Activated CD4-positive, CD25-positive, alpha-beta regulatory T cell treated with anti-CD3 and anti-CD28 coated beads, Interleukin-2, amount 50 U/mL, for 72 hours (primary cell): ENCODE measurements around the gene AKAP12.
"Not testable (repeated sequence)": the region's sequence is repeated elsewhere in the genome, so short reads cannot be mapped to it uniquely, and the experiment has no call there.

Experiments
- DNase-seq: peaks from one replicate; pipeline ENCODE4 v3.0.0; 2021

The AKAP12 gene

DNA sequence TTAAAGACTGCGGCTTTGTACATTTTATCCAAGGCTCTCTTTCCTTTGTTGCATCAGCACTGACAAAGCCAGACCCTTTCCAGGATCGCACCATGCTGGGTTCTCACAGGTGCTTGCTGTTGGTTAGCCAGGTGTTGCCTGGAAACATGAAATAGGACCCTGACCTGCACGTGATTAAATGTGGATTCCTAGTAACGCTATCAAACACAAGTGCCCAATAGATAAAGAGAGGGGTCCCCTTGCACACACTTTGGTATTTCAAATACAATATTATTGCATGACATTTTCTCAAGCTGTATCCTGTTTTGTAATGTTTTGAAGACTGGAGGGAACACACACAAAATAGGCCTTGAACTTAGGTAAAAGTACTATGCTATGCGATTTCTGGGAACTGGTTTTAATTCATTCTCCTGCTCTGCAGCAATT is 73.3 kb downstream of the AKAP12 start:
- DNase-seq: no peak

DNA sequence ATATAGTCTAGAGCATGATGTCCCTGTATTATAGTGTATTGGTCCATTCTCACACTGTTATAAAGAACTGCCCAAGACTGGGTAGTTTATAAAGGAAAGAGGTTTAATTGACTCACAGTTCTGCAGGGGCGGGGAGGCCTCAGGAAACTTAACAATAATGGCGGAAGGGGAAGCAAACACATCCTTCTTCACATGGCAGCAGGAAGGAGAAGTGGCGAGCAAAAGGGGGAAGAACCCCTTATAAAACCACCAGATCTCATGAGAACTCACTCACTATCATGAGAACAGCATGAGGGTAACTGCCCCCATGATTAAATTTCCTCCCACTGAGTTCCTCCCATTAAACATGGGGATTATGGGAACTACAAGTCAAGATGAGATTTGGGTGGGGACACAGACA is 75.9 kb downstream of the AKAP12 start:
- not testable (repeated sequence) for DNase-seq

DNA sequence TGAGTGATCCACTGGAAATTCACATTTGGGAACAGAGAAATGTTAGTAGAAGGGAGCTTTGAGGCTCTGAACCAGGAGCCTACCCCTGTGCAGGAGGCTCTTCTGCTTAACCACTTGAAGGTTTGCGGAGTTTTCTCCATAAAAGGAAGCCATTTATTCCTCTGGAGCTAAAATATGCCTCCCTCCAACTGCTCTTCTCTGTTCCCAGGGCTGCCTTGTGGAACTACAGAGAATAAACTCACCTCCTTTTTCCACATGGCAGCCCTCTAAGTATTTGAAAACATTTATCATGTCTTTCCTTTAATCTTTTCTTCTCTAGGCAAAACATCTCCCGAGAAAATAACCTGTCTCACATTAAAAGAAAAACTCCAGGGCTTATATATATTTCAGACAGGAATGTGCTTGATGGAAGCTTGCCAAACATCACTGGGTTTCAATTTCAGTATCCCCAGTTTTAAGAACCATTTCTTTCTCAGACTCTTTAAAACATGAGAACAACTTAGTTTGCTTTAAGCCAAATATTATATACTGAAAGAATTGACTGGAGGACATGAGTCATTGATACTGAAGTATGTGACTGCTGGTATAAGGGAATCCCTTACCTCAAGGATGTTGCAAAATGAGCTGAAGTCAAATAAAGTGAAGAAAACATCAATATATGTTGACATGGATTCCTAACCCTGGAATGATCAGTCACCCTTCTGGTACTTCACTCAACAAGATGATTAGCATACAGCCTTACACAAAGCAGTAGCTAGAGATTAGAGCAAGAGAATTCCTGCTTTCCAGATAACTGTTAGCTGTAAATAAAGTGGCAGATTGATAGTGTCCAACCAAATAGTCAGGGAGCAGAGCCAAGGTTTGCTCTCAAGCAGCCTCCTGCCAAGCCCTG is 77.6 kb downstream of the AKAP12 start:
- DNase-seq: no peak

DNA sequence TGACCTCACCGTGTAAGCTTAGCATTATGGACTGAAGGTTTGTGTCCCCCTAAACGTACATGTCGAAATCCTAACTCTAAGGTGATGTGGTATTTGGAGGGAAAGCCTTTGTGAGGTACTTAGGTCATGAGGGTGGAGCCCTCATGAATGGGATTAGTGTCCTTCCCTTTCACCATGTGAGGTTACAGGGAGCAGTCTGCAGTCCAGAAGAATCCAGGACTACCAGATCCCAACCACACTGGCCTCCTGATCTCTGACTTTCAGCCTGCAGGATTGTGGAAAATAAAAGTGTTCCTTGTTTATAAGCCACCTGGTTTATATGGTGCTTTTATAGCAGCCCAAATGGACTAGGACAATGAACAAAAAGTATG is 78.2 kb downstream of the AKAP12 start:
- no peak for DNase-seq

DNA sequence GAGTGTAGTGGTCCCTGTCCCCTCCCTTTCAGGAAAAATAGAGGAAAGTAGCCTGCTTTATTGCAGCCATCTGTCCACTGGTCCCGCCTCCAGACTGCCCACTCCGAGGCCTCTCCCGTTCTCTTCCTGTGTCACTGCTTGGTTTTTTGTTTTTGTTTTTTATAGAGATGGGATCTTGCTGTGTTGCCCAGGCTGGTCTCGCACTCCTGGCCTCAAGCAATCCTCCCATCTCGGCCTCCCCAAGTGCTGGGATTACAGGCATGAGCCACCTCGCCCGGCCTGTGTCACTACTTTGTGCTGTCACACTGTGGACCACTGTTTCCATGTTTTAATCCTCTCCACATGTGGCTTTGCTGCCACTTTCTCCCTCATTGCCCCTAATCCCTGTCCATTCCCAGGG is 80.4 kb downstream of the AKAP12 start:
- no peak for DNase-seq

DNA sequence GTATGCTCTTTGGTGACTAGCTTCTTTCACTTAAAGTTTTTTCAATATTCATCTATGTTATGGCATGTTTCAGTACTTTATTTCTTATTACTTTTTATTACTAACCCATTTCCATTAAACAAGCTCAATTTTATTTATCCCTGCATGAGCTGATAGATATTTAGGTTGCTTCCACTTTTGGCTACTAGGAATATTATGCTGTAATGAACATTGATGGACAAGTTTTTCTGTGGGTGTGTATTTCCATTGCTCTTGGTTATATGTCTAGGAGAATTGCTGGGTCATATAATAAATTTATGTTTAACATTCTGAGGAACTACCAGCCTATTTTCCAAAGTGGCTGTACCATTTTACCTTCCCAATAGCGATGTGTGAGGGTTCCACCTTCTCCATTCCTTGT is 81.7 kb downstream of the AKAP12 start:
- no peak for DNase-seq

DNA sequence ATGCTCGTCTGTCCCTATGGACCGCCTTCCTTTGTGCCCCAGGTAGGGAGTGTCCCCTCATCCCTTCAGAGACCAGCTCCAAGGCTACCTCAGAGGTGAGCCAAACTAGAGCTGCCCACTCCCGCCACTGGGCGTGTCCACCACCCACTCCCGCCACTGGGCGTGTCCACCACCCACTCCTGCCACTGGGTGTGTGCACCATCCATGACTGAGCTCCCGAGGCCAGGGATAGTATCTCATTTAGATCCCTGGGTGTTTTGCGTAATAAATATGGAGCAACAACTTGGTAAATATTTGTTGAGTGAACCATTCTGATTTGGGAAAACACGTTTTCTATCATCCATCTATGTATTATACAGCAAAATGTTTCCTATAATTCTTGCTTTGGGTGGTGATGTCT is 82.8 kb downstream of the AKAP12 start:
- no peak for DNase-seq

DNA sequence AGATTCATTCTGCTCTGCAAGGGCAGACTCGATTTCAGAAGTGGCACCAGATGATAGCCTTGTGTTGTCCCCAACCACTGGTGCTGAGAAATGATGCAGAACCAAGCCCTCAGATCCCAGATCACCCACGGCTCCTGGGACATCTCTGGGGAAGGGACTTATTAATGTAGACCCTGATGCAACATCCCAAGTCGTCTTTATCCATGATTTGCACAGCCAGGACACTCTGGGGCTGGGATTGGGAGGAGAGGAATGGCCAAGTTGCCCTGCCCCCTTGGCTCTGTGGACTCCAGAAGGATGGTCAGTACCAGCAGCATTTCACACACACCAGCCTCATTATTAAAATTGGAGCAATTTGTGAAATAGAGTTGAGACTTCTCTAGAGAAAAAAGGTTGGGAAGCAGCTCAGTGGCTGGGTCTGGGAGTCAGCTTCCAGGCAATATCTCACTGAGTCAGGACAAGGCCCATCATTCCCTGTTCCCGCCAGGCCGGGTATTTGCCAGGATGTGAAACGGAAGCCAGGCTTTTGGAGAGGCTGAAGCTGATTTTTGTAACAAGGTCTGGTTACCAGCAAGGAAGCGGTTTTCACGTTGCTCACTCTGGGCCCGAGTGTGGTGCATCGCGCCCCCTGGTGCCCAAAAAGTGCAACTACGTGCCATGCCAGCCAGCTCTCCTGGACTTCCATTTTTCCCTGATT is 84.2 kb downstream of the AKAP12 start:
- peak; percentile 78 for DNase-seq

DNA sequence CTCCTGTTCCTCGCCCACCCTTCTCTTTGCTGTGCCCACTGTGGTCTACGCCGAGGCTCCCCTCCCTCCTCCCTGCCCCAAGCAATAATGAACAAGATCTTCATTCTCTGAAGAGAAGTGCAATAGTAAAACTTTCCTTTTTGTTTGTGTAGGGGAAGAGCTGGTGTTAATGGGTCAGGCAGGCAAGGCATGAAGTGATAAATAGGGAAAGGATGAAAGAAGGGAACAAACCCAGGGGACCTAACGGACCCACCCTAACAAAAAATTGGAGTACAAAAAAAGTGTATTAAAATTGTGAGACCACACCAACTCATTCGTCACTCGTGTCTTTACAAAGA is 84.7 kb downstream of the AKAP12 start:
- no peak for DNase-seq

DNA sequence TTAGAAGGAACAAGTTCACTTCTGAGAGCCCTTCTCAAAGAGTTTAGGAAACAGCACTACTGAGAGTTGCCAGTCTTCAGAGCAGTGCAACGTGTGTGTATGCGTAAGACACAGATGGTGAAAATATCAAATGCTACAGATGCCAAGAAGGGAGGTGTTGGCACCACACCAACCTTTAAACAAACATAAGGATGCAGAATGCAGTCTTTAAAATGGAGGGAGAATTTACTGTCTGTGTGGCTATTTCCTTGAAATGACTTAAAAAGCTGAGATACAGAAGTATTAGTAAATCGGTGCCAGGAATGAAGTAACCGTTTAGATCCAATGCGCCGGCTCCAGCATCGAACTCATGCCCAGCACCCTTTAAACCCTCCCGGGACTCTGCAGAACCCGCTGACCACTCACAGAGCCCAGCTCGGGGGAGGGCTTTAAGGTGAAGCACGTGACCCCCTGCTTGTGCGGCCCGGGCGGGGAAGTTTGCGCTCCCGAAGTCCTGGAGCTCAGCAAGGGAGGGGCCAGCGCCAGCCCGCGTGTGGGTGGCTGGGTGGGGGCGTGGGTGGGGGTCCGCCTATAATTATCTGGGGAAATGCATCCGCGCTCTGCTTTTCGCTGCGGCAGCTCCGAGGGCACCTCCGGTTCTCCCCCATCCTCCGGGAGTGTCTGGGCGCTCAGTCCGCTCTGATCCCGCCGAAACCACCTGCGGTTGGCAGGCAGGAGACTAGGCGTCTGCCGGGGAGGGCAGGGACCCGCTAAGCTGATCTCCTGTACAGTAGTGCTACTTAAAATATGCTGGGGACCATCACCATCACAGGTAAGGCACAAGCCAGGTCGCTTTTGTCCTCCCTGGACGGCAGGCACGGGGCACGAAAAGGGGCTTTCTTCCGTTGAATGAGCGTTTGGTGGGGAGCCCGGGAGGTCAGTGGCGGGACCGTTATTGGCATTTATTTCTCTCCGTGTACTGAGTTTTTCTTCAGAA is 85.6 kb downstream of the AKAP12 start:
- peak; percentile 36 for DNase-seq

DNA sequence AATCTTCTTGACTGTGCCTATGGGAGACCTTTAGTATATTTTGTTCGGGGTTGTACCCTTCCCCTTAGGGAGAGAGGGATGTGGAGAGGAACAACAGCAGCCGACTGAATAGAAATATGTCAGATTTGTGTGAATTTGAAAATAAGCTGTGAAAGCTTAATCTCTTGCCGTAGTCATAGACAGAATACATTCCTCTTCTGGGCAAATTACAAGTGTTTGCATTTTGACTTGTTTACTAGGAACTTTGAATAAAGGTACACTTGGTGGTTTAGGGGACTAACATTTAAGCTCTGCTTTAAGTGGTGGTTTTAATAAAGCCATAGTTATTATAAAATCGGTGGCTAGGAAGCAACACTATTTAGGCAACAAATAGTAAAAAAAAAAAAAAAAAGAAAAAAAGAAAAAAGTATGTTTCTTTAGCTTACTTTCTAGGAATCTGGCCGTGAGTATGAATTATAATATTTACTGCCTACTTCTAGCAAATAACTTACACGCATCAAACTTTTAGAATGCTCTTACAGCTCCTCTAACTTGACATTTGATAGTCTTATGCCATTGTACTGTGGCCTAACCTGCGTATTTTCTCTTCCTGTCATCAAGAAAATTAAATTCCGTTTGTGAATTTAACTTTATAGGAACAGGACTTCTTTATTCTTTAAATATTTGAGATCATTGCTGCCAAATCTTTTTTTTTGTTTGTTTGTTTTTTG is 86.5 kb downstream of the AKAP12 start:
- no peak for DNase-seq

DNA sequence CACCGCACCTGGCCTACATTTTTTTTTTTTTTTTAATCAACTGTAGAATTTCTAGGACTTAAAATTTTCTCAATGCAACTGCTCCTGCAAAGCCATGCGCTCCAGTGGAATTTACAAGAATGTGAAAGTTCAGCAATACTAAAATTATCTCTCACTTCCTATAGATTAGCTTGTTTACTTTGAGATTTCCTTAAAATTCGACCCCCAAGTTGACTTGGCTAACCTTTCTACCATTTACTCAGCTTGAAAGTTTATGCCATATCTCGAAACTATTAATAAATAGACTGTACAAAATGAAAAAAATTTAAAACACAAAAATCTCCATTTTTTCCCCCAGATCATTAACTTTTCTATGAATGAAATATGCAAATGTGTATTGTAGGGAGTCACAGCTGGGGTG is 87.3 kb downstream of the AKAP12 start:
- no peak for DNase-seq

DNA sequence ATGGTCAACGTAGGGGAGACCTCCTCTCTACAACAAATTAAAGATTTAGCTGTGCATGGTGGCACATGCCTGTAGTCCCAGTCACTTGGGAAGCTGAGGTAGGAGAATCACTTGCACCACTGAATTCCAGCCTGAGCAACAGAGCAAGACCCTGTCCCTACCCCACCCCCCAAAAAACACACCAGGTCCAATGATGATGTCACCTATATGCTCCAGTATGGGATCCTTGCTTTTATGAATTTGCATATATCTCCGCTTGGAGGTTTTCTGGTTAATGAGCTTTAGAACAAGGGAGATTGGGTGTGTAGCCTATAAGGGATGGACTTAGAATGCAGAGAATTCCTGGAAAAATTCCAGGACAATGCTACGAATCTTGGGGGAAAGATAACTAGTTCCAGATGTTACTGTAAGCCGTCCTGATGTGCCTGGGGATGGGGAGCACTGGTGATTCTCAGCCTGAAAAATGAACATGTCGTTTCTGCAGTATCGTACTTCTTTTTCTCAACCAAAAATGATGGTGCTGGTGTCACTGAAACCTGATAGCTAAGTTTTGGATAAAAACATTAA is 90.4 kb downstream of the AKAP12 start:
- DNase-seq: no peak

DNA sequence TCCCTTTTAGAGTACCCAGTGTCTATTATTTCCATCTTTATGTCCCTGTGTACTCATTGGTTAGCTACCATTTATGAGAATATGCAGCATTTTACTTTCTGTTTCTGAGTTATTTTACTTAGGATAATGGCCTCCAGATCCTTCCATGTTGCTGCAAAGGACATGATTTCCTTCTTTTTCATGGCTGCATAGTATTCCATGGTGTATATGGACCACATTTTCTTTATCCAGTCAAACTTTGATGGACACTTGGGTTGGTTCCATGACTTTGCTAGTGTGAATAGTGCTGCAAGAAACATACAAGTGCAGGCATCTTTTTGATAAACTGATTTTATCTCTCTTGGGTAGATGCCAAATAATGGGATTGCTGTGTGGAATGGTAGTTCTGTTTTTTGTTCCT is 96.2 kb downstream of the AKAP12 start:
- DNase-seq: no peak

DNA sequence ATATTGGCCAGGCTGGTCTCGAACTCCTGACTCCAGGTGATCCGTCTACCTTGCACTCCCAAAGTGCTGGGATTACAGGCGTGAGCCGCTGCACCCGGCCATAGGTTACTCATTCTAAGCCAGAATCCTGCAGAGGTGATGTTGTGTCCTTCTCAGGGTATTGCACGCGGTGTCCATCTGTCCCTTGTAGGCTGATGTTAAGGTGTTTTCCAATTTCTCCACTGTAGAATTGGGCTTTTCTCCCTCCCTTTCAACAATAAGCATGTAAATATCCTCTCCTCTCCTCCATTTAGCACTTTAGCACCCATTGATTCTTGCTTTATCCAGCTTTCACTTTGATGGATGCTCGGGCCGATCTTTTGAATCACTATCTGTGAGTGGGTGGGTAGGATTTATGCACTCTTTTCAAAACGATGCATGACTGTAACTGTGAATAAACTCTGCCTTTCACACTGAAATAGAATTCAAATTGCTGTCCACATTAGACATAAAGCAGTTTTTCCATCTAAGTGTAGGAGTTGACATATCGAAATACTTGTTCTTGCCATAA is 99.0 kb downstream of the AKAP12 start:
- no peak for DNase-seq

DNA sequence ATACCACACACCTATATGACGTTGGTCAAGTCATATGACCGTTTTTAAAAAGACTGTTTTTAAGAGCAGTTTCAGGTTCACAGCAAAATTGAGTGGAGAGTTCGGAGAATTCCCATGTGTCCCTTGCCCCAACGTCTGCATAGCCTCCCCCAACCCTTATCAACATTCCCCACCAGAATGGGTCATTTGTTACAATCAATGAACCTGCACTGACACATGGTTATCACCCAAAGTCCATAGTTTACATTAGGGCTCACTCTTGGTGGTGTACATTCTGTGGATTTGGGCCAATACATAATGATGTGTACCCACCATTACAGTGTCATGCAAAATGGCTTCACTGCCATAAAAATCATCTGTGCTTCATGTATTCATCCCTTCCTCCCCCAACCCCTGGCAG is 99.6 kb downstream of the AKAP12 start:
- no peak for DNase-seq

DNA sequence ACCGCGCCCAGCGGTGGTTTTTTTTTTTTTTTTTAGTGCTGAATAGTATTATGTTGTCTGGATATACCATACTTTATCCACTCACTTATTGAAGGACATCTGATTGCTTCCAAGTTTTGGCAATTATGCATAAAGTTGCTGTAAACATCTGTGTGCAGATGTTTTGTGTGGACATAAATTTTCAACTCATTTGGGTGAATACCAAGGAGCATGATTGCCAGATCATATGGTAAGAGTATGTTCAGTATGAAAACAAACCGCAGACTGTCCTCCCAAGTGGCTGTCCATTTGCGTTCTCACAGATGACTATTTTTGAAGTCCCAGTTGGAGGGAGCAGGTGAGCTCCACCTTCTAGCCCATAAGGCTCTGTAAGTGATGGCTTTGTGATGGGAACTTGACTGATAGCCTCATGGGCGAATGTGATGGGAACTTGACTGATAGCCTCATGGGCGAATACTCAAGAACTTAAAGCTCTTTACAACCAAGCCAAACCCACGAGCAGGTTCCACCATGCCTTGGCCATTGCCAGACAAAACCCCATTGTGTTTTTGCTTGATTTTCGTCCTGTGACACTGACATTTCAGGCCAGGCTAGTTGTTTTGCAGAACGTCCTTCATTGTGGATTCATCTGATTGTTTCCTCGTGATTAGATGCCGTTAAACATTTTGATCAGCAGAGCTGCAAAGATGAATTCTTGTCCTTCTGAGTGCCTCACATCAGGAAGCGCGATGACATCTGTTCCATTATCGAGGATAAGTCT is 100.6 kb downstream of the AKAP12 start:
- no peak for DNase-seq

DNA sequence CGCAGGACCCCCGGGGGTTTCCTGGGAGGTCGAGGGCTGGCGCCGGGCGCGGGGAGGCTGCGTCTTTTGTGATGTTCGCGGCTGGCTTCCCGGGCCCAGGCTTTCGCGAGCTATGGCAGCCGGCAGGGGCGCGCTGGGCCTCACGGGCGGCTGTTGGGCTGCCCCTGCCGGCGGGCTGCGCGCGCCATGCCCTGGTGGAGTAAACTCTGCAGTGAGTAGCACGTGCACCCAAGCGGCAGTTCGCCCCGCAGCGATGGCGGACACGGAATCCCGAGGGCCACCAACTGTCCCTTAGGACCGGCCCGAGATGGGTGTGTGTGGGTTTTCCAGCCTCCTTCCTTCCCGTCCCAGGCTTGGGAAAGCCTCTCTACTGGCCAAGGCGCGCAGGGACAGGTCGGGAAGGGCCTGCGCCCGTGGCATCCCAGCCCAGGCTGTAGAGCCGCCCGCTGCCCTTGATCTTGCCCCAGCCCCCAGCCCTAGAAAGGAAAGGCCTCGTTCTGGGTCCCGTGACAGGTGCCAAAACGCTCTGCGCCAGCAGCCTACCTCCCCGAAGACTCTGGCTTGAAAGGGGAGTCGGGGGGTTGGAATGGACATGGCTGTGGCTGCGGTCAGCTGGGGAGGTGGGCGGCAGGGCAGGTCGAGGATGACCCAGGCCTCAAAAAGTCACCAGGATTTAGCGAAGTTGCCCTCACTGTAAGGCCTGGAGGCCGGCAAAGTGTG is 101.9 kb downstream of the AKAP12 start:
- DNase-seq: no peak

DNA sequence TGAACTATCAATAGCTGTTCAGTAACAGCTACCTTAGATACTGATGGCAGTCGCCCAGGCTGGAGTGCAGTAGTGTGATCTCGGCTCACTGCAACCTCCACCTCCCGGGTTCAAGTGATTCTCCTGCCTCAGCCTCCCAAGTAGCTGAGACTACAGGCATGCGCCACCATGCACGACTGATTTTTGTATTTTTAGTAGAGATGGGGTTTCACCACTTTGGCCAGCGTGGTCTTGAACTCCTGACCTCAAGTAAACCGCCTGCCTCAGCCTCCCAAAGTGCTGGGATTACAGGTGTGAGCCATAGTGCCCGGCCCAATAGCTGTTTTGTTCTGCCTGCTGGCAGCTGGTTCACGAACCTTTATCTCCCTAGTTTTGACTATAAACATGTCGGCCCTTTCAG is 103.0 kb downstream of the AKAP12 start:
- DNase-seq: not testable (repeated sequence)

DNA sequence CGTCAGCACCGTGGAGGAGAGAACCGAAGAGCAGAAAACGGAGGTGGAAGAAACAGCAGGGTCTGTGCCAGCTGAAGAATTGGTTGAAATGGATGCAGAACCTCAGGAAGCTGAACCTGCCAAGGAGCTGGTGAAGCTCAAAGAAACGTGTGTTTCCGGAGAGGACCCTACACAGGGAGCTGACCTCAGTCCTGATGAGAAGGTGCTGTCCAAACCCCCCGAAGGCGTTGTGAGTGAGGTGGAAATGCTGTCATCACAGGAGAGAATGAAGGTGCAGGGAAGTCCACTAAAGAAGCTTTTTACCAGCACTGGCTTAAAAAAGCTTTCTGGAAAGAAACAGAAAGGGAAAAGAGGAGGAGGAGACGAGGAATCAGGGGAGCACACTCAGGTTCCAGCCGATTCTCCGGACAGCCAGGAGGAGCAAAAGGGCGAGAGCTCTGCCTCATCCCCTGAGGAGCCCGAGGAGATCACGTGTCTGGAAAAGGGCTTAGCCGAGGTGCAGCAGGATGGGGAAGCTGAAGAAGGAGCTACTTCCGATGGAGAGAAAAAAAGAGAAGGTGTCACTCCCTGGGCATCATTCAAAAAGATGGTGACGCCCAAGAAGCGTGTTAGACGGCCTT is 110.0 kb downstream of the AKAP12 start:
- no peak for DNase-seq
